Sigmoid colon (tissue), 4 donors: ENCODE results near the gene FGR.

Experiments
- EP300 ChIP-seq, 4 donors: sonication (generic); formaldehyde crosslinking; IDR thresholded peaks; one replicate each; pipeline ENCODE4 v1.6.1; 2017; ENCODE audit warnings: antibody characterized with exemption in 4 of 4
- POLR2A ChIP-seq, 2 donors: fragments of 450-650 bp; IDR thresholded peaks; one replicate each; pipeline ENCODE4 v1.6.1; 2016; ENCODE audit warnings: antibody characterized with exemption in 2 of 2, mild to moderate bottlenecking in 2 of 2, moderate library complexity in 2 of 2
- POLR2AphosphoS5 ChIP-seq, 4 donors: sonication (generic); formaldehyde crosslinking; IDR thresholded peaks; one replicate each; pipeline ENCODE4 v1.6.1; 2017; ENCODE audit warnings: antibody characterized with exemption in 4 of 4
- TF ChIP-seq, protein P1 (sequence below), 4 experiments: fragments of 450-650 bp in 3 of 4; fragments of 200-600 bp in 1 of 4; IDR thresholded peaks; one replicate each; pipeline ENCODE4 v1.5.1; 2016 to 2019; ENCODE audit warnings: antibody characterized with exemption in 4 of 4, mild to moderate bottlenecking in 3 of 4, moderate library complexity in 2 of 4

DNA sequence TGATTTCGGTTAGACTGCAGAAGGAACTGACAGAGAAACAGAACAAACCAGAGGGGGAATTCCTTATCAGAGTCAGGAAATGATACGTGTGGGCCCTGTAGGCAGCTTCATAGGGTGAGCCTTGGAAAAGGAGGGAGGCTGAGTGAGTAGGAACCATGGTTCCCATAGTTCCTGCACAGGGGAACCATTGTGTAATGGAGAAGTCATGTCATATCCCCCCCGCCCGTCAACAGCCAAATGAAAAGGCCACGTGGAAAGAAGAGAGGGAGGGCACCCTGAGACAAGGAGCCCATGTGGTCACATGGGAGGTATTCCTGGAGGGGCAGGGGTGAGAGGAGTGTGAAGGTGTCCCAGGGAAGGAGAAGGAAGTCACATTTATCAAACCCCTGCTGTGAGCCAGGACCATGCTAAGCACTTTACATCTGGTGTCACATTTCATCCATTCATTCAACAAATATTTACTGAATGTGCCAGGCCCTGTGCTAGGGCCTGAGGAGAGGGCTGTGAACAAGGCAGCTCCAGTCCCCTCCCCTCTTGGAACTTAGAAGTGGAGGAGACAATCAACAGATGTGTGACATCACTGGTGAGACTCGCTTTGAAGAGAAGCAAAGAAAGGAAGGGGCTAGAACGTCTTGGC, 15.7 kb upstream of the FGR start:
- TF ChIP-seq, protein P1, sequence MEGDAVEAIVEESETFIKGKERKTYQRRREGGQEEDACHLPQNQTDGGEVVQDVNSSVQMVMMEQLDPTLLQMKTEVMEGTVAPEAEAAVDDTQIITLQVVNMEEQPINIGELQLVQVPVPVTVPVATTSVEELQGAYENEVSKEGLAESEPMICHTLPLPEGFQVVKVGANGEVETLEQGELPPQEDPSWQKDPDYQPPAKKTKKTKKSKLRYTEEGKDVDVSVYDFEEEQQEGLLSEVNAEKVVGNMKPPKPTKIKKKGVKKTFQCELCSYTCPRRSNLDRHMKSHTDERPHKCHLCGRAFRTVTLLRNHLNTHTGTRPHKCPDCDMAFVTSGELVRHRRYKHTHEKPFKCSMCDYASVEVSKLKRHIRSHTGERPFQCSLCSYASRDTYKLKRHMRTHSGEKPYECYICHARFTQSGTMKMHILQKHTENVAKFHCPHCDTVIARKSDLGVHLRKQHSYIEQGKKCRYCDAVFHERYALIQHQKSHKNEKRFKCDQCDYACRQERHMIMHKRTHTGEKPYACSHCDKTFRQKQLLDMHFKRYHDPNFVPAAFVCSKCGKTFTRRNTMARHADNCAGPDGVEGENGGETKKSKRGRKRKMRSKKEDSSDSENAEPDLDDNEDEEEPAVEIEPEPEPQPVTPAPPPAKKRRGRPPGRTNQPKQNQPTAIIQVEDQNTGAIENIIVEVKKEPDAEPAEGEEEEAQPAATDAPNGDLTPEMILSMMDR (IDR thresholded peaks at IDR 0.05) = no peak
- TF ChIP-seq POLR2A (IDR thresholded peaks at IDR 0.05) = no peak
- no peak for TF ChIP-seq POLR2AphosphoS5 (IDR thresholded peaks at IDR 0.05)
- no peak for TF ChIP-seq EP300 (IDR thresholded peaks at IDR 0.05)
